ENCODE measurements around the gene SUSD4. TPM values are rescaled to one million over a fixed set of nuclear protein-coding genes. Genes with fewer than 3 reads are reported as not detected.

Gene SUSD4
- total RNA-seq, 4 donors from 2014 or later, result 2.2 to 5.3 (median 2.5) TPM

DNA sequence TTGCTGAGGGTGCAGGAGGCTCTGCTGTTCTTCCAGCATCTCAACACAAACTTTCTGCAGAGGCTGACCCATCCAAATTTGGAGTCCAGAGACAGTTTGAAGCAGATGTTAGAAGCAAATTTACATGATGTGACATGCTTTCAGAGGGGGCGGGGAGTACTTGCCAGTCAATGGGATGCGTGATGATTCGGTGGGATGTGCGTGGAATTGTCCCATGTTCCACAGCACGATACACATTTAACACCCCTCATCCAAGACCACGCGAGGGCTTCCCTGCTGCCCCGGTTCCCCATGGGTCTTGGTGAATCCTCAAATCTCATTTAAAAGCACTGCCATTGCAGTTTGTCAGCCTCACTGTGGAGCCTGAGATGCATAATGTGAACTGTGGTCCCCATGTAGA, 142.3 kb downstream of the SUSD4 start:
- H3K27ac ChIP-seq, result no peak overlapping the region
- no peaks in the 10 kb centered on the region for H3K4me1 ChIP-seq
- TF ChIP-seq POLR2A (IDR thresholded peaks at IDR 0.05), result no peak
- TF ChIP-seq EP300 (IDR thresholded peaks at IDR 0.05), result no peak
- TF ChIP-seq CTCF (IDR thresholded peaks at IDR 0.05), result no peak
- no peak for TF ChIP-seq POLR2AphosphoS5 (IDR thresholded peaks at IDR 0.05)
- no peak for ATAC-seq
- H3K4me3 ChIP-seq, result no peak overlapping the region
- H3K27me3 ChIP-seq, result no peaks in the 10 kb centered on the region
- peaks cover 0 to 7% of the 10 kb centered on the region in 2 donors for H3K36me3 ChIP-seq
- 78 to 100% methylated on average over 3 to 7 of the region's 8 CpGs for WGBS, 2 donors (ENCODE audit: low coverage in 1 of 2)
- peaks cover 0 to 14% (median 0%) of the 10 kb centered on the region in 3 donors for H3K9me3 ChIP-seq

- Histone ChIP-seq H3K9me3 (peaks cover 0 to 14% (median 0%) of the 10 kb centered on the region in 3 donors), H3K27ac (no peak overlapping the region), H3K4me1 (no peaks in the 10 kb centered on the region), H3K4me3 (no peak overlapping the region), H3K36me3 (peaks cover 0 to 7% of the 10 kb centered on the region in 2 donors), H3K27me3 (no peaks in the 10 kb centered on the region)
- WGBS, 2 donors (ENCODE audit: low coverage in 1 of 2), result 62 to 65% methylated on average over 2 to 3 of the region's 4 CpGs
- TF ChIP-seq POLR2A (IDR thresholded peaks at IDR 0.05), result no peak
- TF ChIP-seq CTCF (IDR thresholded peaks at IDR 0.05), result no peak
- TF ChIP-seq POLR2AphosphoS5 (IDR thresholded peaks at IDR 0.05), result no peak
- TF ChIP-seq EP300 (IDR thresholded peaks at IDR 0.05), result no peak
- no peak for ATAC-seq
These were observed 143.9 kb downstream of the SUSD4 start for GRCh38 chr1:223219846-223220610.

- H3K27ac ChIP-seq, result no peak overlapping the region
- no peaks in the 10 kb centered on the region for H3K27me3 ChIP-seq
- H3K4me3 ChIP-seq, result no peak overlapping the region
- H3K4me1 ChIP-seq, result no peaks in the 10 kb centered on the region
- H3K9me3 ChIP-seq, result peaks cover 0 to 14% (median 0%) of the 10 kb centered on the region in 3 donors
- TF ChIP-seq POLR2A (IDR thresholded peaks at IDR 0.05) (no peak), EP300 (IDR thresholded peaks at IDR 0.05) (no peak), CTCF (IDR thresholded peaks at IDR 0.05) (no peak), POLR2AphosphoS5 (IDR thresholded peaks at IDR 0.05) (no peak)
- ATAC-seq, result no peak
- peaks cover 0 to 7% of the 10 kb centered on the region in 2 donors for H3K36me3 ChIP-seq
These were observed 144.7 kb downstream of the SUSD4 start for GRCh38 chr1:223219318-223219635.

GRCh38 chr1:223217781-223218180, 146.2 kb downstream of the SUSD4 start:
- WGBS, 2 donors (ENCODE audit: low coverage in 1 of 2), result 68 to 92% methylated on average over 2 to 4 of the region's 4 CpGs
- H3K27ac ChIP-seq, result no peak overlapping the region
- no peak for ATAC-seq
- H3K4me1 ChIP-seq, result no peaks in the 10 kb centered on the region
- peaks cover 0 to 7% of the 10 kb centered on the region in 2 donors for H3K36me3 ChIP-seq
- H3K4me3 ChIP-seq, result no peak overlapping the region
- TF ChIP-seq EP300 (IDR thresholded peaks at IDR 0.05), result no peak
- TF ChIP-seq POLR2AphosphoS5 (IDR thresholded peaks at IDR 0.05), result no peak
- no peak for TF ChIP-seq CTCF (IDR thresholded peaks at IDR 0.05)
- TF ChIP-seq POLR2A (IDR thresholded peaks at IDR 0.05), result no peak
- no peaks in the 10 kb centered on the region for H3K27me3 ChIP-seq
- H3K9me3 ChIP-seq, result peaks cover 0 to 14% (median 0%) of the 10 kb centered on the region in 3 donors

All from gastroesophageal sphincter (tissue), 4 donors.